ENCODE results near the gene DOHH. TPM values are rescaled to one million over a fixed set of nuclear protein-coding genes. Genes with fewer than 3 reads are reported as not detected.

Gene DOHH
- total RNA-seq, 4 donors from 2014 or later, result 1.2 to 10.4 (median 4.7) TPM

GRCh38 chr19:3494051-3494450 lies 6.4 kb downstream of the DOHH start:
- DNase-seq, result no peak
- H3K4me3 ChIP-seq, result no peak overlapping the region
- TF ChIP-seq CTCF (IDR thresholded peaks at IDR 0.05) (no peak), POLR2A (IDR thresholded peaks at IDR 0.05) (no peak)
- no peaks in the 10 kb centered on the region for H3K36me3 ChIP-seq
- intact Hi-C loops (cut with DNase I; ENCODE audit: low total_unique reads), result no loop called here
- H3K27ac ChIP-seq, result no peak overlapping the region
- no peaks in the 10 kb centered on the region for H3K9me3 ChIP-seq
- H3K4me1 ChIP-seq, result no peaks in the 10 kb centered on the region
- H3K27me3 ChIP-seq, result no peaks in the 10 kb centered on the region

DNA sequence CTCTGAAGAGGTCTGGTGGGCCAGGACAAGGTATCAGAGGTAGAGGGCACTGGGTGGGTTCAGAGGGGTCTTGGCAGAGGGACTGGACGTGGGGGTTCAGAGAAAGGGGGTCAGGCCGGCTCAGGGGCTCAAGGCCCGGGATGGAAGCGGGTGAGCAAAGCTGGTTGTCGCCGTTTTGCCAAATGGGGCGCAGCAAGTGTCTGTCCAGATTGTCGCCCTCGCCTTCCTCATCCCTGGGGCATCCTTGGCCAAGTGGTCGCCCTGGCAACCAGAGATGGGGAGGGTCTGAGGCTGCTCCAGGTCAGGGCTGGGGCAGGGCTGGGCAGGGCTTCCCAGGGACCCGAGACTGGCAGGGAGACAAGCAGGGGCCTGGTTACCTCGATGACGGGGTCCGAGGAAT lies 6.8 kb downstream of the DOHH start:
- intact Hi-C loops (cut with DNase I; ENCODE audit: low total_unique reads), result no loop called here
- no peaks in the 10 kb centered on the region for H3K36me3 ChIP-seq

DNA sequence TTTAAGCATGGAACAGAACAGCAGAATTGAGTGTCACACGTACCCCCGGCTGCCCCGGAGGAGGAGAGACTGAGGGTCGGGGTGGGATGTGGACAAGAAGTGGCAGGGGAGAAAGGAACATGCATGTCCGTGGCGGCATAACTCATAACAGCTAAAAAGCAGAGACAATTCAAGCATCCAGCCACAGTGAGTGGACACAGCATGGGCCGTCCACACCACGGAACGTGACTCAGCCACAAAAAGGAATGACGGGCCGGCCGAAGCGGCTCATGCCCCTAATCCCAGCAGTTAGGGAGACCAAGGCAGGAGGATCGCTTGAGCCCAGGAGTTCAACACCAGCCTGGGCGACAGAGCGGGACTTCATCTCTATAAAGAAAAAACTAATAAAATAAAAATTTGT lies 7.6 kb downstream of the DOHH start:
- no peaks in the 10 kb centered on the region for H3K36me3 ChIP-seq

More for the DNA sequence above, 6.8 kb downstream of the DOHH start:
- TF ChIP-seq POLR2A (IDR thresholded peaks at IDR 0.05), result no peak
- no peak for TF ChIP-seq CTCF (IDR thresholded peaks at IDR 0.05)
- no peak for DNase-seq
- Histone ChIP-seq H3K27me3 (no peaks in the 10 kb centered on the region), H3K4me3 (no peak overlapping the region), H3K9me3 (no peaks in the 10 kb centered on the region), H3K4me1 (no peaks in the 10 kb centered on the region), H3K27ac (no peak overlapping the region)

GRCh38 chr19:3492131-3492839 lies 8.2 kb downstream of the DOHH start:
- Histone ChIP-seq H3K27ac (no peak overlapping the region), H3K36me3 (no peaks in the 10 kb centered on the region), H3K9me3 (no peaks in the 10 kb centered on the region), H3K4me3 (no peak overlapping the region), H3K27me3 (no peaks in the 10 kb centered on the region), H3K4me1 (no peaks in the 10 kb centered on the region)
- TF ChIP-seq CTCF (IDR thresholded peaks at IDR 0.05) (no peak), POLR2A (IDR thresholded peaks at IDR 0.05) (no peak)
- intact Hi-C loops (cut with DNase I; ENCODE audit: low total_unique reads), result no loop called here
- DNase-seq, result no peak

More for the DNA sequence above, 7.6 kb downstream of the DOHH start:
- Histone ChIP-seq H3K27ac (no peak overlapping the region), H3K9me3 (no peaks in the 10 kb centered on the region), H3K4me1 (no peaks in the 10 kb centered on the region), H3K4me3 (no peak overlapping the region), H3K27me3 (no peaks in the 10 kb centered on the region)
- DNase-seq, result no peak
- intact Hi-C loops (cut with DNase I; ENCODE audit: low total_unique reads), result no loop called here
- TF ChIP-seq POLR2A (IDR thresholded peaks at IDR 0.05) (no peak), CTCF (IDR thresholded peaks at IDR 0.05) (no peak)

DNA sequence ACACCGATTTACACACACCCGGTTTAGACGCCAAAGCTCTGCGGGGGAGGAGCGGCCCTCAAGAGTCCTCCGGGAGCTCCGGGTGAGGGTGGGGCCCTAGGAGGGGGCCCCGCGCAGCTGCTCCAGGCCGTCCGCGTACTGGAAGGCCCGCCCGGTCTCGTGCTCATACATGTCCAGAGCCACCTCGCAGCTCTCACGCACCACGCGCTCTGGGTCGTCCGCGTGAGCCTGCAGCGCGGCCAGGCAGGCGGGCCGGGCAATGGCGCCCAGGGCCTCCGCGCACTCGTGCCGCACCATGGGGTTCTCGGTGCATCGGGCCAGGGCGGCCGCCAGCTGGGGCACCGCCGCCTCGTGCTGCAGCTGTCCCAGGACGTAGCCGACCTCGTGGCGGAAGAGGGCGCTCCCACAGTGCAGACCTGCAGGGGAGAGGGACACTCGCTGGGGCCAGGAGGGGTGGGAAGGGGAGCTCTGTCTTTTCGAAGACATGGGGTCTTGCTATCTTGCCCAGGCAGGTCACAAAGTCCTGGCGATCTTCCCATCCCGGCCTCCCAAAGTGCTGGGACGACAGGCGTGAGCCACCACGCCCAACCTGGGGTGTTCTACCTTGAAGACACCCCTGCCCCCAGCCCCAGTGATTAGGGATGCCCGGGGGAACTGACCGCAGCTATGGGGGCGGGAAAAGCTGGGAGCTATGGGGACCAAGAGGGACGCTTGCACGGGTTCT lies 8.9 kb downstream of the DOHH start:
- intact Hi-C loops (cut with DNase I; ENCODE audit: low total_unique reads), result no loop called here

More for the DNA sequence above, 8.9 kb downstream of the DOHH start:
- Histone ChIP-seq H3K27me3 (no peaks in the 10 kb centered on the region), H3K4me3 (no peak overlapping the region), H3K4me1 (no peaks in the 10 kb centered on the region), H3K36me3 (no peaks in the 10 kb centered on the region), H3K27ac (no peak overlapping the region), H3K9me3 (no peaks in the 10 kb centered on the region)
- TF ChIP-seq POLR2A (IDR thresholded peaks at IDR 0.05) (no peak), CTCF (IDR thresholded peaks at IDR 0.05) (no peak)
- DNase-seq, result no peak
